Activated T-cell treated with anti-CD3 and anti-CD28 coated beads, Interleukin-2, amount 50 U/mL, for 72 hours (primary cell): ENCODE data around the gene SIRT2. TPM values are rescaled to one million over a fixed set of nuclear protein-coding genes. Genes with fewer than 3 reads are reported as not detected.
"Not testable (repeated sequence)": the region's sequence is repeated elsewhere in the genome, so short reads cannot be mapped to it uniquely, and the experiment has no call there.

Source experiments
- ATAC-seq, 2 donors: fragments of 150-1000 bp; cut with Tn5 transposase; replicated peaks in 1 of 2; 2 replicates each; pipeline ENCODE4 v1.10.0; 2021; ENCODE audit warnings: moderate library complexity in 2 of 2, mild to moderate bottlenecking in 1 of 2
- DNase-seq, 2 donors: peaks; one replicate each; pipeline ENCODE4 v3.0.0; 2021 to 2022; ENCODE audit warnings: mixed read lengths in 1 of 2
- H3K27ac Mint-ChIP-seq: one replicate; pipeline ENCODE4 v1.8.0; 2022; ENCODE audit warnings: mild to moderate bottlenecking, moderate library complexity, mixed read lengths
- H3K27me3 Mint-ChIP-seq: one replicate; pipeline ENCODE4 v1.8.0; 2022; ENCODE audit warnings: low read depth, mixed read lengths
- H3K36me3 Mint-ChIP-seq, 2 donors: one replicate each; pipeline ENCODE4 v1.8.0; 2022; ENCODE audit warnings: mixed read lengths in 2 of 2, mild to moderate bottlenecking in 1 of 2; ENCODE audit not compliant: insufficient read depth in 2 of 2
- H3K4me1 Mint-ChIP-seq: one replicate; pipeline ENCODE4 v1.8.0; 2022; ENCODE audit warnings: low read depth, mixed read lengths
- H3K4me3 Mint-ChIP-seq, 2 donors: one replicate each; pipeline ENCODE4 v1.8.0; 2022; ENCODE audit warnings: mild to moderate bottlenecking in 2 of 2, mixed read lengths in 2 of 2, moderate library complexity in 2 of 2
- H3K9me3 Mint-ChIP-seq, 2 donors: one replicate each; pipeline ENCODE4 v1.8.0; 2022; ENCODE audit warnings: mixed read lengths in 2 of 2
- total RNA-seq, 2 donors: library from RNA; stranded (reverse); gene quantifications; one replicate each; pipeline ENCODE4 v1.2.3, GENCODE V29; 2022

Gene SIRT2
- total RNA-seq, 2 donors from 2014 or later: 38.2 to 40.7 TPM

DNA sequence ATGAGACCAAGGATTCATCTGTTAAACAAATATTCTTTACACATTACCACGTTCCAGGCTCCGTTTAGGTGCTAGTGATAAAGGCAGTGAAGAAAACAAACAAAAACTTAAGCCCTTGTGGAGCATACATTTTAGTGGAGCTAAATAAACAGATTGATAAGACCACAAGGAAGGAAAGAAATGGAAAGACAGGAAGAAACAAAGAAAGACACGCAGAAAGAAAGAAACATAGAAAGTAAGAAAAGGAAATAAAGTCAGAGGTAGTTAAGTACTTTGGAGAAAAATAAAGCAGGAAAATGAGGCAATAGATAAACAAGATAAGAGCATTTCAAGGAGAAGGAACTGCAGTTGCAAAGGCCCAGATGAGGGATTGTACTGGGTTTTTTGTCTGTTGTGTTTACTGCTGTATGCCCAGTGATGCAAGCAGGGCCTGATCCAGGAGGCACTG lies 1.3 kb upstream of the SIRT2 start:
- Mint-ChIP-seq H3K4me1 (peaks cover 31% of the 10 kb centered on the region), H3K9me3 (peaks cover 0 to 2% of the 10 kb centered on the region in 2 donors), H3K4me3 (peak overlapping the region; percentile 86 to 96), H3K36me3 (peaks cover 9 to 22% of the 10 kb centered on the region in 2 donors), H3K27me3 (no peaks in the 10 kb centered on the region), H3K27ac (peak overlapping the region; percentile 92)
- ATAC-seq (no peak), DNase-seq (no peak)

DNA sequence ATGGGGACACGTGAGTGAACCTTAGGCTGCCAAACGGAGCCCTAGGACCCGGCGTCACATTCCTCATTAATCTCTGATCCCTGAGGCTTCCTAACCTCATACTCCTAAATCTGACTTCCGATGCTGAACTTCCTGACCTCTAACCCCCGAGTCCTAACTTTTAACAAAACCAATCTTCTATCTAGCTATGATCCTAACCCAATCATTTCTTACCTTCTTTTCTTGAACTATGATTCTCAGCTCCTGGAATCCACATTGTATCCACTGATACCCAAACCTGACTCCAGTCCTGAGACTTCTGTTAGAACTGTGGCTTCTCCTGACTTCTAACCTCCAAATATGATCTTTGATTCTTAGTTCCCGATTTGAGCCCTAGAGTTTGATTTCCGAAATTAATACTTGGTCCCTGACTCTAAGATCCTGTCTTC lies 798 bp upstream of the SIRT2 start:
- Mint-ChIP-seq H3K4me3 (peak overlapping the region; percentile 86 to 96), H3K9me3 (peaks cover 0 to 2% of the 10 kb centered on the region in 2 donors), H3K27ac (peak overlapping the region; percentile 92), H3K36me3 (peaks cover 9 to 20% of the 10 kb centered on the region in 2 donors), H3K27me3 (no peaks in the 10 kb centered on the region), H3K4me1 (peaks cover 31% of the 10 kb centered on the region)
- ATAC-seq: no peak
- no peak for DNase-seq

DNA sequence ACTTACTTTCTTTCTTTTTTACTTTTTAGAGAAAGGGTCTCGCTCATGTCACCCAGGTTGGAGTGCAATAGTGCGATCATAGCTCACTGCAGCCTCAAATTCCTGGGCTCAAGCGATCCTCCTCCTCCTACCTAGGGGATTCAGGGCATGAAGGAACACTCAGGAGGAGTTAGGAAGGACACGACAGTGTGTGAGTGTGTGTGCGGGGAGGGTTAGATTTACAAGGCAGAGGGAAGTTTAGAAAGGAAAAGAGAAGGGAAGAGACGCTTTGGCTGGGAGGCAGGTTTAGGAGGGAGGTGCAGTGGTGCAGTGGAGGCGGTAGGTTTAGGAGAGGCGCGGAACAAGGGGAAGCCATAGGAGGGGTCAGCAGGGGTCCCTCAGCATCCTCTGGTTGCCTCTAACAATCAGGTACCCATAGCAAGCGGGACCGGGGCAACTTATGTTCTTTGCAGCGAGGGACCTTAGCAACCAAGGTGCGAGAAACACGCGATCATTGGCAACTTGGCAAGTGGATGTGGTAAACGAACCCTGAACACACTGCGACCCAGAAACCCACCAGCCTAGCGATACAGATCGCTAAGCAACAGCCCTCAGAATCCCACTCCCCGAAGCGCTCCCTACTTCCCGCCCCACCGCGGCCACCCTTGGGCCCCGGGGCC lies 501 bp downstream of the SIRT2 start:
- peaks cover 9 to 13% of the 10 kb centered on the region in 2 donors for H3K36me3 Mint-ChIP-seq
- H3K9me3 Mint-ChIP-seq: peaks cover 0 to 2% of the 10 kb centered on the region in 2 donors
- no peak for ATAC-seq
- peak overlapping the region; percentile 86 to 96 for H3K4me3 Mint-ChIP-seq
- peaks cover 31% of the 10 kb centered on the region for H3K4me1 Mint-ChIP-seq
- H3K27ac Mint-ChIP-seq: peak overlapping the region; percentile 51
- no peak for DNase-seq
- no peaks in the 10 kb centered on the region for H3K27me3 Mint-ChIP-seq

DNA sequence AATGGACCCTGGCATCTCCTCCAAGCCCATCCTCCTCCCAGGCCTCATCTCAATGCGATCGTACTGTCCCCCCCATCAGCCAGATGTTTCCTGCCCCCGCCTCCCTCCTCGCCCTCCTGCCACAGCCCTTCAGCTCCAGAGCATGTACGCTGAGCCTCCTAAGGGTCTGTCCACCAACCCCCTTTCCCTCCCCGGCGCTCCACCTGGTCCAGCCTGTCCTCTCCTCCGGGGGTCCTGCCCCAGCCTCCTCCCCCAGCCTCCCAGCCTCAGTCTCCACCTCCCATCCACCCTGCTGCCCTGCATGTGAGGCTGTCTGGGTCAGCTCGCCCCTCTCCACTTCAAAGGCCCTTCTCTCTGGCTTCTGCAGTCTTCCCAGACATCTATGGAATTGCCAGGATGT lies 4.5 kb downstream of the SIRT2 start:
- peaks cover 19% of the 10 kb centered on the region for H3K4me1 Mint-ChIP-seq
- H3K9me3 Mint-ChIP-seq: no peaks in the 10 kb centered on the region
- H3K27ac Mint-ChIP-seq: no peak overlapping the region
- DNase-seq (no peak), ATAC-seq (no peak)
- peaks cover 1 to 2% of the 10 kb centered on the region in 2 donors for H3K36me3 Mint-ChIP-seq
- H3K4me3 Mint-ChIP-seq: no peak overlapping the region
- H3K27me3 Mint-ChIP-seq: no peaks in the 10 kb centered on the region

DNA sequence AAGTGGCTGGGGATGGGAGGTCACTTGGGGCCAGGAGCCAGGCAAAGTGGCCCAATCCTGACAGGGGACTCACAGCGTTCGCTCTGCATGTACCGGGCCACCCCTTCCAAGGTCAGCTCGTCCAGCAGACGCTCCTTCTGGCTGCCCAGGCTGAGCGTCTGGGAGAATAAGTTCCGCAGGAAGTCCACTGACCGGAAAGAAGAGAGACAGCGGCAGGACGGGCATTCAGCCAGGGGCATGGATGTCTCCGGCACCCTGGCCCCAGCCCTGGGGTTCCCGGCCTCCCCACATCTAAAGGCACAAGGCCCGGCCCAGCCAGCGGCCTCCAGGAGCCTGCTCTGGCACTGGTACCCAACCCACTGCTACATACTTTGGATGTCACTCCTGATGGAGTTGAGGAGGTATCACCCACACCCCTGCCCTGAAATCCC lies 6.1 kb downstream of the SIRT2 start:
- peaks cover 10% of the 10 kb centered on the region for H3K4me1 Mint-ChIP-seq
- DNase-seq: no peak
- no peaks in the 10 kb centered on the region for H3K9me3 Mint-ChIP-seq
- H3K36me3 Mint-ChIP-seq: peaks cover 0 to 1% of the 10 kb centered on the region in 2 donors
- no peaks in the 10 kb centered on the region for H3K27me3 Mint-ChIP-seq
- no peak for ATAC-seq
- H3K4me3 Mint-ChIP-seq: no peak overlapping the region
- no peak overlapping the region for H3K27ac Mint-ChIP-seq

DNA sequence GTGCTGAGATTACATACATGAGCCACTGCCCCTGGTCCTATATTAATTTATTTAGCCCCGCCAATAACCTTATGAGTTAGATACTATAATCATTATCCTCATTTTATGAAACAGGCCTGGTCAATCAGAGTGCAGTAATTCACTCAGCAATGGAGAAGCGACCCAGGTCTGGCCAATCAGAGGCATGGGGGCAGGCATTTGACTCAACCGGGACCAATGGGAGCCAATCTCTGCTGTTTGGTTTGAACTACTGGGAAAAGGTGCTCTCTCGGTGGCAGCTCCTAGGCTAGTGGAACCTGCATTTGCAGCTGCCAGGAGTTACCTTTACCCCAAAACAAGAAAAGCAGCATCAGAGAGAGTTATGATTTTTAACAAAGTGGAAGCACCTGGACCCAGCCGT lies 6.6 kb downstream of the SIRT2 start:
- no peak for ATAC-seq
- Mint-ChIP-seq H3K4me1 (peaks cover 5% of the 10 kb centered on the region), H3K4me3 (no peak overlapping the region), H3K27ac (no peak overlapping the region), H3K36me3 (peaks cover 0 to 1% of the 10 kb centered on the region in 2 donors), H3K27me3 (no peaks in the 10 kb centered on the region), H3K9me3 (no peaks in the 10 kb centered on the region)
- no peak for DNase-seq

DNA sequence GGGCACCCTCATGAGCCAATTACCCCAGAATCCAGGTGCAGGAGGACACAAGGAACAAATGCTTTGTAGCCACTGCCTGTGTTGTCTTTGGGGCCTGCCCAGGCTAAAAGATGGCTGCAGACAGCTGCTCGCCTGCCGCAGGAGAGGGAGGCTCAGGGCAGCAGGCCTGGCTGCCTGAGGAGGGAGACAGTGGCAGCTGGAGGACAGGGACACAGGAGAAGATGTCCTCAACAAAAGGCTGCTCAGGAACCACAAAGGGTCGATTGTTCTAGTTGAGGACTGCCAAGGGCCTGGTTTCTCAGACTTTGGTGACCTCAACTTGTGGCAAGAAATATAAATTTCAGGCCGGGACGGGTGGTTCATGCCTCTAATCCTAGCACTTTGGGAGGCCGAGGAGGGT lies 7.6 kb downstream of the SIRT2 start:
- Mint-ChIP-seq H3K4me3 (no peak overlapping the region), H3K27ac (no peak overlapping the region), H3K4me1 (peaks cover 6% of the 10 kb centered on the region), H3K36me3 (no peaks in the 10 kb centered on the region), H3K9me3 (no peaks in the 10 kb centered on the region), H3K27me3 (no peaks in the 10 kb centered on the region)
- ATAC-seq (no peak), DNase-seq (no peak)

DNA sequence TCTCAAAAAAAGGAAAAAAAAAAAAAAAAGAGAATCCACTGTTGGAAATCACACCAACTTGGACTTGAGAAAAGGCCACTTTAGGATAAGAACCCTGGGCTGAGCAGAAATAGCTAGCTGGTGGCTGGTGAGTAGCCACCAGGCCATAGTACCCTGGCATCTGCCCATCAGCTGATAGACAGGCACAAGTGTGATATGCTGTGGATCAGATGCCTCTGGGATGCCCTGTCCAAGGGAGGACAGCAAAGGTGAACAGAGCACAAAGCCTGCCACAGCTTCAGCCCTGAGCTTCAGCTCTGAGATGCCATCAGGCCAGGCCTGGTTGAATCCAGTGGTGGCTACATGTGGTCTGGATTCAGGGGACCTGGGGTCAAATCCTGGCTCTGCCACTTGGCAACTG lies 8.7 kb downstream of the SIRT2 start:
- DNase-seq: no peak
- Mint-ChIP-seq H3K4me1 (peaks cover 6% of the 10 kb centered on the region), H3K9me3 (no peaks in the 10 kb centered on the region), H3K27me3 (no peaks in the 10 kb centered on the region), H3K27ac (no peak overlapping the region), H3K4me3 (no peak overlapping the region), H3K36me3 (no peaks in the 10 kb centered on the region)
- ATAC-seq: no peak

DNA sequence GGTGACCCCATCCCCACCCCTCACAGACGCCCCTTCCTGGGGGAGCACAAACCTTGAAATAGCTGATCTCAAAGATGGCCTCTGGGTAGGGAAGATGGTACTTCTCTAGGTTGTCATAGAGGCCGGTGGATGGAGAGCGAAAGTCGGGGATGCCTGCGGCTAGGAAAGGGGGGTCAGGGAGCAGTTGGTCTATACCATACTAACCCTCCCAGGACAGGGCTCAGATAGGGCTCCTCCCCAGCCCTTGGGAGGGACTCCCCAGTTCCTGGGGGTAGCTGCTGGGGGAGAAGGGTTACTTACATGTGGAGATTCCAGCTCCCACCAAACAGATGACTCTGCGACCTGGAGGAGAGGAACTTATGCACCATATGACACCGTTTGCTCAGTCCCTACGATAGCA lies 9.6 kb downstream of the SIRT2 start:
- DNase-seq: no peak
- no peaks in the 10 kb centered on the region for H3K27me3 Mint-ChIP-seq
- H3K4me3 Mint-ChIP-seq: no peak overlapping the region
- peaks cover 6% of the 10 kb centered on the region for H3K4me1 Mint-ChIP-seq
- no peaks in the 10 kb centered on the region for H3K9me3 Mint-ChIP-seq
- H3K27ac Mint-ChIP-seq: no peak overlapping the region
- ATAC-seq: no peak
- H3K36me3 Mint-ChIP-seq: no peaks in the 10 kb centered on the region

DNA sequence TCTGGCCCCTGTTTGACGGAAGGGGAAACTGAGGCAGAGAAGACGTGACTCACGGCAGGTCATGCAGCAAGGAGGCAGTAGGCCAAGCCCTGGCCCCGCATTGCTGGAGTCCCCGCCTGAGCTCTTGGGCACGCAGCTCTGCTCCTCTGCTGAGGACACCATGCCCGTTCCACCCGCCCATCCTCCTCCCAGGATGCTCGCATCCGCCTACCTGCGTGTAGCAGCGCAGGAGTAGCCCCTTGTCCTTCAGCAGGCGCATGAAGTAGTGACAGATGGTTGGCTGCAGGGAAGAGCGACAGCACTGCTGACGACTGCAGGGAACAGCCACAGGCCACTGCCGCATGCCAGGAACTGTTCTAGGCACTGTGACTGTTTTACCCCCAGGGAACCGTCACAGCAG lies 10.5 kb downstream of the SIRT2 start:
- Mint-ChIP-seq H3K27ac (no peak overlapping the region), H3K9me3 (no peaks in the 10 kb centered on the region), H3K36me3 (no peaks in the 10 kb centered on the region)

DNA sequence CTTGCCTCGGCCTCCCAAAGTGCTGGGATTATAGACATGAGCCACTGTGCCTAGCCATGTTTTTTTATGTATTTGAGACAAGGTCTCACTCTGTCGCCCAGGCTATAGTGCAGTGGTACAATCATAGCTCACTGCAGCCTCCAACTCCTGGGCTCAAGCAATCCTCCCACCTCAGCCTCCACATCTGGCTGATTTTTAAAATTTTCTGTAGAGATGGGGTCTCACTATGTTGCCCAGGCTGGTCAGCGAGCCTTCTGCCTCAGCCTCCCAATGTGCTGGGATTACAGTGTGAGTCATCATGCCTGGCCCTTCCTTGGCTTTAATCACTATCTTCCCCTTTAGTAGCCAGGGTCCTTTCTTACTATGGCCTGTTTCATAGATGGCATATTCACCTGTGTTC lies 14.7 kb downstream of the SIRT2 start:
- H3K27me3 Mint-ChIP-seq, ATAC-seq, H3K9me3 Mint-ChIP-seq, H3K36me3 Mint-ChIP-seq, H3K4me3 Mint-ChIP-seq, H3K4me1 Mint-ChIP-seq, H3K27ac Mint-ChIP-seq, DNase-seq: not testable (repeated sequence)

More for the DNA sequence above, 10.5 kb downstream of the SIRT2 start:
- Mint-ChIP-seq H3K4me1 (peaks cover 6% of the 10 kb centered on the region), H3K4me3 (no peak overlapping the region), H3K27me3 (no peaks in the 10 kb centered on the region)
- ATAC-seq (no peak), DNase-seq (no peak)

DNA sequence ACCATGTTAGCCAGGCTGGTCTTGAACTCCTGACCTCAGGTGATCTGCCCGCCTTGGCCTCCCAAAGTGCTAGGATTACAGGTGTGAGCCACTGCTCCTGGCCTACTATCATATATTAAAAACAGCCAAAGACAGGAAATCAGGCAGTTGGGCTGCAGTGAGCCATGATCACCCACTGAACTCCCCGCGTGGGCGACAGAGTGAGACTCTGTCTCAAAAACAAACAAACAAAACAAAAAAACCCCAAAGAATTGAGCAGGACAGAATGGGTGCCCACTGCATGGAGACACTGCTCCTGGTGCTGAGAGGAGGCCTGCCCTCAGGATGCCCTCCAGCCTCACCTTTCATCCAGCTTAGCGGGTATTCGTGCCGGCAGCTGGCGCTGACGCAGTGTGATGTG lies 16.1 kb downstream of the SIRT2 start:
- no peak overlapping the region for H3K4me3 Mint-ChIP-seq
- no peaks in the 10 kb centered on the region for H3K27me3 Mint-ChIP-seq
- DNase-seq: no peak
- peaks cover 14% of the 10 kb centered on the region for H3K4me1 Mint-ChIP-seq
- no peaks in the 10 kb centered on the region for H3K36me3 Mint-ChIP-seq
- no peak for ATAC-seq
- H3K9me3 Mint-ChIP-seq: no peaks in the 10 kb centered on the region
- H3K27ac Mint-ChIP-seq: no peak overlapping the region

DNA sequence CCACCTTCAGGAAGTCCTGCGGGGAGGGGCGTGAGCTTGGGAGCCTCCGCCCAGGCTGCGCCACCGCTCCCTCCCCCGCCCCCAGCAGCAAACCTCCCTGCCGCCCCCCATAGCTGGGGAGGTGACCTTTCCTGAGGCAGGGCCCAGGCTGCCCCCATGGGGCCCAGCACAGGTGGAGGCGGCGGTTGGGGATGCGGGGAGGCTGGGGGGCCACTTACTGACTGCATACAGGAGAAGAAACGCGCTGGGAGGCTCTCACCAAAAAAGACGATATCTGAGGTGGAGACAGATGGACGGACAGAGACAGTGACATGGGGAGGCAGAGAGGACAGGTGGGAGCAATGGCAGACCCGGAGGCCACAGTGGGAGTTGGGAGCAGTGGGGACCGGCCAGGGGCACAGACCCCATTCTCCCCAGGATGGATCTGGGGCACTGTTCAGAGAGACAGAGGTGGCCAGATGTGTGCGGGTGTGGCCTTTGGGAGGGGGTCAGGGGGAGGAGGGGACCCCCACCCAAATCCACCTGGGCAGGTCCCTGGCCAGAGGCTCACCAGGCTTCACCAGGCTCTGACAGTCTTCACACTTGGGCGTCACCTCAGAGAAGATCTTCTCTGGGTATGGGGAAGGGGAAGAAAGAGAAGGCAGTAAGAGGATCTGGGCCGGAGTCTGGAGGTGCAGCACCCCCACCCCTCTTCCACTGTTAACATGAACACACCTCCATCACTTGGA lies 18.4 kb downstream of the SIRT2 start:
- ATAC-seq (no peak), DNase-seq (no peak)
- Mint-ChIP-seq H3K4me1 (peaks cover 29% of the 10 kb centered on the region), H3K27ac (no peak overlapping the region), H3K4me3 (no peak overlapping the region), H3K27me3 (no peaks in the 10 kb centered on the region), H3K9me3 (no peaks in the 10 kb centered on the region), H3K36me3 (peaks cover 0 to 3% of the 10 kb centered on the region in 2 donors)
